Right kidney (tissue), 1 donor: ENCODE data around the gene GNG3.
"Not testable (repeated sequence)": the region's sequence is repeated elsewhere in the genome, so short reads cannot be mapped to it uniquely, and the experiment has no call there.

Experiments
- DNase-seq: peaks from one replicate; pipeline ENCODE4 v3.0.0-alpha.2; 2016

GNG3 gene

DNA sequence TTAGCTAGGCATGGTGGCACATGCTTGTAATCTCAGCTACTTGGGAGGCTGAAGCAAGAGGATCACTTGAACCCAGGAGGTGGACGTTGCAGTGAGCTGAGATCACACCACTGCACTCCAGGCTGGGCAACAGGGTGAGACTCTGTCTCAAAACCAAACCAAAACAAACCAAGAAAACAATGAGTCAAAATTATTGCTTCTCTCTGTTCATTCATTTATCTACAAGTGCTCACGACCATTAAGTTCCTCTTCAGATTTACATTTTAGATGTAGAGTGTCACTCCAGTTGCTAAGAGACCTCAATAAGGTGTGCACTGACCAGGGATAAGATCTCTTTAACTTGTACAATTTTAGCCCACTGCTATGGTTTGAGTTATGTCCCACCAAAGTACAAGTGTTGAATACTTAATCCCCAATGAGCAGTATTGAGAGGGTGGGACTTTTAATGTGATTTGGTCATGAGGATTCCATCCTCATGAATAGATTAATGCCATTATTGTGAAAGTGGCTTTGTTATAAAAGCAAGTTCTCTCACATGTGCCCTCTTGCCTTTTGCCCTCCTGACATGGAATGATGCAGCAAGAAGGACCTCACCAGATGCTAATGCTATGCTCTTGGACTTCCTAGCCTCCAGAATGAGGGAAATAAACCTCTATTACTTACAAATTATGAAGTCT is 12.0 kb downstream of the GNG3 start:
- no peak for DNase-seq

GRCh38 chr11:62721994-62722393 is 14.5 kb downstream of the GNG3 start:
- DNase-seq: no peak

DNA sequence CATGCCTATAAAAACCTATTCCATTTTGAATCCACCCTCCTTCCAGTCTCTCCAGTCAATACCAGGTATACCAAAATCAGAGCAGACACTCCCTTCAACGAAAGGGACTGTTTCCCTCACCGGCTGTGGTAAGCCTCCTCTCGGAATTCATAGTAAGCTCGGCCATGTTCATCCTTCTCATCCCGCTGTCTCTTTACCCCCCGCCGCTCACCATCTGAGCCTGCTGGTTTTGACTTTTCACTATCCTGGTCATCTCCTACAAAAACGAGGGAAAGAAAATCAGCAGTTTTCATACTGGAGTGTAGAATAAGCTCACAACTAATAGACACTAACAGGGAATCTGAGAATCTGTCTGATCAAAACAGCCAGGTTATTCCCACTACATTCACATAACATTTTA is 16.7 kb downstream of the GNG3 start:
- DNase-seq: no peak

- no peak for DNase-seq
Measured at GRCh38 chr11:62725646-62726045, 18.2 kb downstream of the GNG3 start.

GRCh38 chr11:62726156-62726914 is 18.9 kb downstream of the GNG3 start:
- DNase-seq: peak; percentile 24

GRCh38 chr11:62726915-62727164 is 19.4 kb downstream of the GNG3 start:
- no peak for DNase-seq

DNA sequence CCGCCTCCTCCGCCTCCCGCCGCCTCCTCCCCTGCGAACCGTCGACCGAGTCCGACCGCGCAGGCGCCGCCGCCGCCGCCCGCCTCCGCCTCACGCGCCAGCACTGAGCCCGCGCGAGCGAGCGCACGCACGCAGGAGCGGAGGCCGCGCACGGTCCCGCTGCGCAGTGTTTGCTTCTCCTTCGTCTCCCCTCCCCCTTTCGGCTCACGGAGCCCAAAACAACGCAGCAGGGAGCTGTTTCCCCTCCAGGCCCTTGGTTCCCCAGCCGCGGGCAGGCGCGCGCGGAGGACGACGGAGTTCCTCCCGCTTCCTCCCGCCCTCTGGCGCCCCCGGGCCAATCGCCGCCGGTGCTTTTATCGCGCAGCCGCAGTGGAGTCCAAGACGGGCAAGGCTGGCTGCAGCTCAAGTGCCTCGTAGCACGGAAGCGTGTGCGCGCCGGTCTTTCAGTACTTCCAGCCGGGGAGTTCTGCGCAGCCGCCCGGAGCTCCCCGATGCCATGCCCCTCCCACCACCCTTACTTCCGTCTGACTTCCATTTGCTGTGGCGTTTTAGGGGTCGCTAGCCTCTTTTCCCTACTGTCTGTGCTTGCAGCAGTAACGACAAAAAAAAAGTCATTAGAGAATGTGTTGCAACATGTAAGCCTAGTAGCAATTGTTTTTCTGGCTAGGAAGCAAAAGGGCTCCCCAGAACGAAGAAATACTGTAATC is 19.8 kb downstream of the GNG3 start, which contains the start of gene HNRNPUL2:
Gene HNRNPUL2 (minus strand): TSS at position 293 of the 707 bp plus-strand sequence. CDS start 301 bp downstream, outside the sequence.
- DNase-seq: peak; percentile 100

DNA sequence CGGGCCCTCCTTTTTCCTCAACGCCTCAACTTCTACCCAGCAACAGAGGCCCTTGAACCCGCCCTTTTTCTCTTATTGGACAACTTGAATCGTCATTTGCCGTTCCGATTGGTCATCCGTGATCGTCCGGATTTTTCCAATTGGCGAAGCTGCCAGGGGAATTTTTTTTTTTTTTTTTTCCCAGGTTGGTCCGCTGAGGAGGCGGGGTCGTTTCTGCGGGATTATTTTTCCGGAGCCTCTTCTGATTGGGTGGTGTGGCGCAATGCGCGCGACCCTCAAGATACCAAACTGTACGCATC is 20.3 kb downstream of the GNG3 start:
- DNase-seq: no peak

DNA sequence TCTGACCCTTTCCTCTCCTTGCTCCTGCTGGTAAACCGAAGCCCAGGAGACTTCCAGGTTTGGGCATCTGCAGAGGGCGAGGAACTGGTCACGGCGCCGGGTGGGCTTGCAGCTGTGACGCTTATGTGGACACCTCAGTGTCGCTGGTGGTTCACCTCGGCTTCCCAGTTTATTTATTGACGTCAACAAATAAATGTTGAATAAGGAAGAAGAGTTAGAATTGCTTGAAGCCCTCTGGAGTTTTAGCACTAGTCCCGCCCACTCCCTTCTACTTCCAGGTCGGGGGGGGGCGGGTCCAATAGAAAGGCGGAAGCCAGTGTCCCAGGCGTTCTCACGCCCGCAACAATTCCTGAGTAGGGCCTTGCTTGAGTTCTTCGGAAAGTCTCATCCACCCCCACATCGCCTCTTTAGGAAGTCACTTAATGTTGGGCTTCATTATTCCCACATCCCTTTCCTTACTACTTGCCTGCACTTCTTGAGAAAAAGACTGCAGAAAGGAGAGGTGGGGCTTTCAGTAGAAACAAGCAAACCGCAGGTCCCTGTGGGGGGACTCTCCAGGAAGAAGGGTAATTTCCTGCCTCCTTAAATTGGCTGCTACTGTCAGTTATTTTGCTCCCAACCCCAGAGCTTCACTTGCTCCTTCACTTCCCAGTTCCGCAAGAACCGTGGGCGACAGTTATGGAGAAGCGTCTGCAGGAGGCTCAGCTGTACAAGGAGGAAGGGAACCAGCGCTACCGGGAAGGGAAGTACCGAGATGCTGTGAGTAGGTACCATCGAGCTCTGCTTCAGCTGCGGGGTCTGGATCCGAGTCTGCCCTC is 20.9 kb downstream of the GNG3 start, which contains the start of gene TTC9C:
Gene TTC9C (plus strand): TSS at position 316 of the 818 bp plus-strand sequence. CDS start 363 bp downstream, at position 679.
- DNase-seq: peak; percentile 92

DNA sequence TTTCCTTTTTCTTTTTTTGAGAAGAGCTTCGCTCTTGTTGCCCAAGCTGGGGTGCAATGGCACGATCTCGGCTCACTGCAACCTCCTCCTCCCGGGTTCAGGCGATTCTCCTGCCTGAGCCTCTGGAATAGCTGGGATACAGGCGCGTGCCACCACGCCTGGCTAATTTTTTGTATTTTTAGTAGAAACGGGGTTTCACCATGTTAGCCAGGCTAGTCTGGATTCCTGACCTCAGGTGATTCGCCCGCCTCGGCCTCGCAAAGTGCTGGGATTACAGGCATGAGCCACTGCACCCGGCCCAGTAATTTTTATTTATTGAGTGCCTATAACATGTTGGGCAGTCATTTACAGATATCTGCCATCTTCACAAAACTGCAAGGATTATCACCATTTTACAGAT is 22.6 kb downstream of the GNG3 start:
- DNase-seq: not testable (repeated sequence)

- no peak for DNase-seq
Measured at GRCh38 chr11:62732830-62733229, 25.4 kb downstream of the GNG3 start.

- no peak for DNase-seq
Measured at GRCh38 chr11:62737196-62737595, 29.7 kb downstream of the GNG3 start.

GRCh38 chr11:62747475-62748160 is 40.1 kb downstream of the GNG3 start:
- DNase-seq: no peak

- not testable (repeated sequence) for DNase-seq
Measured at GRCh38 chr11:62749931-62750330, 42.5 kb downstream of the GNG3 start.

DNA sequence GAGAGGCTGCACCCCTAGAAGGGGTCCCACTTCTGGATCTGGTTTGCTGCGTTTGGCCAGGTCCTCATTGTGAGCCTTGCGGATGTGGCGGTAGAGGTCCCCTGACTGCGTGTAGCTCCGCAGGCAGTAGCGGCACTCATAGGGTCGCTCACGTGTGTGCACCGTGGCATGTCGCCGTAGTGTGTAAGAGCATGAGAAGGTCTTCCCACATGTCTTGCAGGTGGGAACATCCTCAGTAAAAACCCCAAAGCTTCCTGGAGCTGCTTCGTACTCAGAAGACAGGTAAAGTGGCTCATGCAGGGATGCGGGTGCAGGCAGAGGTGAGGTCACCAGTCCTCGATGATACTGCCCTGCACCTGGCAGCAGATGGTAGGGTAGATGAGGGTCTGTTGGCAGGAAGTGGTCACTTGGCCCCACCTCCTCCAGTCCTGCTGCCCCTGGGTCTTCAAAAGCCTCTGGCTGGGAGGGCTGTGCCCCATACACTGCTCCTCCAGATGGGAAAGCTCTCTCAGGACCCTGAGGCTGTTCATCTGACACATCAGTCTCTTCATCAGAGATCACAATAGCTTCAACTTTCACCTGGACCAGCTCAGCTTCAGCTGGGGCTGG is 44.8 kb downstream of the GNG3 start:
- no peak for DNase-seq

DNA sequence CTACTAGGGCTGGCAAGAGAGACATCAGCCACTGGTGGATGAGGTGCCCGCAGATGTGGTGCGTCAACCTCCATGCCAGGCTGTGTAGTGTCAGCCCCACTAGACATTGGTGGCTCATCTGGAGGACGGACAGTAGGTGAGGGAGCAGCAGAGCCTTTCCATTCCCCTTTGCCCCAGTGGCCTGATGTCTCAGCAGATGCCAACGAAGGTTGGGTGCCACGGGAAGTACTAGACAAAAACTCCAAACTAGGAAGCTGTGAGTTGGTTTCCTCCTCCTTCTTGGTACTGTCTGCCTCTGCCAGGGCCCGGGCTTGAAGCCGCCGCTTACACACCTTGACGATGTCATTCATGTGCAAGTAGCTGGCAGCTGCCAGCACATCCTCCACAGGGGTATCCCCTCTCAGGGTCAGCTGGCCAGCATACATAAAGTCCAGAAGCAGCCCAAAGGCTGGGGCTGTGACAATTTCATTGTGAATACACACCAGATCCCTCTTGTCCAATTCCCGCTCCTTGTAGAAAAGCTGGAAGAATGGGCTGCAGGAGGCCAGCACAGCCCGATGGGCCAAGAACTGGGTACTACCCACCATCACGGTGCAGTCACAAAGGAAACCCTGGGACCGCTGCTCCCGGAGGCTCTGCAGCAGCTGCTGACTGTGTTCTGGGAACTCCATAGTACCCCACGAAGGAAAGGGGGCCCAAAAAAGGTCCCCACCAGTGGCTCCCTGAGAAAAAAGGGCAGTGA is 45.7 kb downstream of the GNG3 start:
- DNase-seq: no peak

- peak; percentile 99 for DNase-seq
Measured at GRCh38 chr11:62753736-62754603, 46.5 kb downstream of the GNG3 start, which contains the start of gene ZBTB3. ZBTB3 (minus strand) TSS chr11:62754160; CDS start chr11:62753664, 496 bp downstream.

- no peak for DNase-seq
Measured at GRCh38 chr11:62755086-62755615, 47.7 kb downstream of the GNG3 start.
